ENCODE data around the gene LAPTM5. TPM values are rescaled to one million over a fixed set of nuclear protein-coding genes. Genes with fewer than 3 reads are reported as not detected.

Gene LAPTM5
- total and polyA plus RNA-seq, 2 of the 13 experiments (the other 11 are each of a cell fraction or from before 2014, with no cell fraction given): 0.41 to 0.86 TPM

DNA sequence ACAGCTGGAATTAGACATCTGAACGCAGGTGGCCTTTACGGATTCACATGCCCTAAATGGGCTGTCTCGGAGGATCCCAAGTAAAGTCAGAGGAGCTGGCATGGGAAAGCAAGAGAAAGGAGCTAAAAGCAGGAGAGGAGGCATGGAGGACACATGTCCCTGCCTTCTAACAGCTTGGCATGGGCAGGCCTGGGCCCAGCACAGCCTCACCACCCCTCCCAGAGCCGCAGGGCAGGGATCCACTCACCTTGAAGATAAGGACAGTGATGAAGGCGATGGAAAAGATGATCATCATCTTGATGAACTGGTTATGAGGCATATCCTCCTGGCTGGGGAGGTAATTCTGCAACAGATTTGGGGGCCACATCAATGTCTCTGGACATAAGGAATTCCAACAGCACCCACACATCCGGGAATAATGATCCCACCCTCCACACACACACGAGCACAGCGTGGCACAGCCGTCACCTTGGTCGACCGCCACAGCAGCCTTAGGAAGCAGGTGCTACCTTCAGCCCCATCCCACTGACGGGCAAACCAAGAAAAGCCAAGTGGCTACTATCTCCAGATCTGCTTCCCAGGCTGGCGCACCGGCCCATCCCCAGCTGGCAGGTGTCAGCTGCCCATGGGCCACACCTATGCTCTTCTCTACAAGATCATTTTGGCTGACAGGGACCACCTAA lies 20.1 kb downstream of the LAPTM5 start (continued):
- TF ChIP-seq ZNF251 (CRISPR knock-in tag; IDR thresholded peaks at IDR 0.05): no peak

- POLR2A ChIA-PET: no interaction called here
- TF ChIP-seq SP140L (CRISPR knock-in tag; IDR thresholded peaks at IDR 0.05; ENCODE audit: borderline replicate concordance) (no peak), ZBTB42 (CRISPR knock-in tag; IDR thresholded peaks at IDR 0.05) (no peak), ZSCAN22 (CRISPR knock-in tag; IDR thresholded peaks at IDR 0.05) (no peak), ZNF329 (CRISPR knock-in tag; IDR thresholded peaks at IDR 0.05; ENCODE audit: low read depth) (no peak), GMEB2 (CRISPR knock-in tag; IDR thresholded peaks at IDR 0.05; ENCODE audit: low read depth) (no peak), ZNF207 (IDR thresholded peaks at IDR 0.05; ENCODE audit: borderline replicate concordance) (no peak), FOXP1 (IDR thresholded peaks at IDR 0.05) (no peak), FOXP1 (CRISPR knock-in tag; IDR thresholded peaks at IDR 0.05) (no peak), JARID2 (CRISPR knock-in tag; IDR thresholded peaks at IDR 0.05; ENCODE audit: insufficient replicate concordance) (no peak), PPARG (CRISPR knock-in tag; conservative IDR thresholded peaks at IDR 0.05) (no peak), NFKB2 (CRISPR knock-in tag; IDR thresholded peaks at IDR 0.05; ENCODE audit: borderline replicate concordance) (no peak), SIX4 (CRISPR knock-in tag; IDR thresholded peaks at IDR 0.05) (no peak), ZNF776 (CRISPR knock-in tag; IDR thresholded peaks at IDR 0.05) (no peak)
Measured at GRCh38 chr1:30735668-30736498, 21.7 kb downstream of the LAPTM5 start.

More at GRCh38 chr1:30735668-30736498, 21.7 kb downstream of the LAPTM5 start:
- Histone ChIP-seq H3K9me3 (ENCODE audit: low read length) (no peaks in the 10 kb centered on the region), H3K9ac (ENCODE audit: insufficient read depth, low read depth, low read length) (no peak overlapping the region), H4K20me1 (ENCODE audit: insufficient read depth, low read length) (no peaks in the 10 kb centered on the region), H3K79me2 (ENCODE audit: insufficient read depth, low read length) (no peaks in the 10 kb centered on the region), H2AFZ (ENCODE audit: low read length) (no peak overlapping the region), H3K4me1 (ENCODE audit: insufficient read depth, low read length) (peaks cover 20% of the 10 kb centered on the region), H3K36me3 (replicated peaks in 1 of 2; ENCODE audit: control insufficient read depth in 1 of 2, insufficient read depth in 2 of 2, low read length in 2 of 2) (no peaks in the 10 kb centered on the region), H3K27ac (ENCODE audit: extremely low read length, insufficient read depth, low read length) (no peak overlapping the region), H3K27me3 (ENCODE audit: control insufficient read depth in 1 of 2, insufficient read depth in 2 of 2, low read length in 2 of 2) (peaks cover 0 to 3% of the 10 kb centered on the region in 2 experiments; a peak in 2 of 5 replicates), H3K4me3 (replicated peaks in 1 of 3; ENCODE audit: insufficient read depth in 1 of 3, low read depth in 2 of 3, low read length in 3 of 3) (no peak overlapping the region), H3K4me2 (ENCODE audit: low read depth, low read length) (no peak overlapping the region)
- FAIRE-seq (no peak), ATAC-seq (no peak), DNase-seq (ENCODE audit: low spot score) (no peak)
- in situ Hi-C loops (cut with HindIII; ENCODE audit: extremely low pct_ligation_motif_present, low pct_unique_long_range_greater_than_20kb): no loop called here
- WGBS (ENCODE audit: low lambda C conversion rate): 28% methylated on average over 6 of the region's 6 CpGs
- no TSS peak for BruUV-seq (replicated peaks)
- CTCF ChIA-PET (ENCODE audit: low intra/inter-chr PET ratio, low total read pairs): no interaction called here
- intact Hi-C loops (cut with micrococcal nuclease; ENCODE audit: unreplicated experiment): no loop called here

Measured in HepG2 (cell line).